AG10803 (cell line): ENCODE data around the gene CINP.

Experiments used
- DNase-seq: peaks from one replicate; pipeline ENCODE4 v3.0.0; 2010; ENCODE audit warnings: low read depth
- H3K4me3 ChIP-seq: 2 replicates; pipeline ENCODE4 v1.5.1; 2011; ENCODE audit warnings: mild to moderate bottlenecking, low read length, control low read depth
- CTCF ChIP-seq: conservative IDR thresholded peaks from 2 replicates; pipeline ENCODE4 v1.5.1; 2011; ENCODE audit warnings: mild to moderate bottlenecking, low read length, control low read depth, inconsistent platforms

CINP gene

GRCh38 chr14:102373110-102373509 is 10.4 kb upstream of the CINP start:
- no peak for TF ChIP-seq CTCF
- DNase-seq = no peak
- no peak overlapping the region for H3K4me3 ChIP-seq

GRCh38 chr14:102371361-102371760 is 8.7 kb upstream of the CINP start:
- no peak overlapping the region for H3K4me3 ChIP-seq
- no peak for TF ChIP-seq CTCF
- DNase-seq = no peak

- H3K4me3 ChIP-seq = no peak overlapping the region
- TF ChIP-seq CTCF = no peak
- no peak for DNase-seq
Observed at GRCh38 chr14:102370305-102370809, 7.7 kb upstream of the CINP start.

GRCh38 chr14:102363182-102363943 is 673 bp upstream of the CINP start:
- peak; percentile 35 for DNase-seq
- TF ChIP-seq CTCF = no peak
- H3K4me3 ChIP-seq = peak overlapping the region; percentile 80

GRCh38 chr14:102362084-102362483 is 606 bp downstream of the CINP start:
- TF ChIP-seq CTCF = no peak
- peak; percentile 31 for DNase-seq
- peak overlapping the region; percentile 91 for H3K4me3 ChIP-seq

- no peak for TF ChIP-seq CTCF
- H3K4me3 ChIP-seq = no peak overlapping the region
Observed at GRCh38 chr14:102360388-102360787, 2.3 kb downstream of the CINP start.

GRCh38 chr14:102359341-102359740 is 3.3 kb downstream of the CINP start:
- DNase-seq = no peak
- no peak for TF ChIP-seq CTCF
- H3K4me3 ChIP-seq = no peak overlapping the region

More at GRCh38 chr14:102360388-102360787, 2.3 kb downstream of the CINP start:
- no peak for DNase-seq
